H1 (cell line): ENCODE results near the gene SND1. TPM values are rescaled to one million over a fixed set of nuclear protein-coding genes. Genes with fewer than 3 reads are reported as not detected.

Experiments used
- CTCF ChIA-PET: fragments of 300-600 bp; sonication (Branson Sonifier 250); formaldehyde crosslinking; loops from one replicate; lab custom pipeline; 2021; ENCODE audit not compliant: partially characterized antibody; lab: Charles Lee
- POLR2A ChIA-PET: fragments of 300-600 bp; sonication (Branson Sonifier 250); formaldehyde crosslinking; loops from one replicate; lab custom pipeline; 2021; ENCODE audit warnings: inconsistent platforms; ENCODE audit not compliant: partially characterized antibody; lab: Charles Lee
- DNase-seq, 2 experiments: peaks; one replicate each; pipeline versions ENCODE4 v3.0.0 to v3.0.0-alpha.2; 2010 to 2022; ENCODE audit warnings: low spot score in 2 of 2, low read depth in 1 of 2, mixed read lengths in 1 of 2
- FAIRE-seq: peaks from 2 replicates; lab custom pipeline; 2011; peaks lifted over from hg19 to GRCh38; lab: Jason Lieb, UNC
- H2AFZ ChIP-seq: 2 replicates; pipeline ENCODE4 v1.8.1; 2012; ENCODE audit warnings: low read length, inconsistent platforms
- H2AK5ac ChIP-seq: 2 replicates; pipeline ENCODE4 v1.6.1; 2013; ENCODE audit warnings: low read depth, low read length
- H2BK120ac ChIP-seq: replicated peaks from 2 replicates; pipeline ENCODE3; 2013; ENCODE audit warnings: low read depth, low read length, inconsistent platforms
- H2BK12ac ChIP-seq: 2 replicates; pipeline ENCODE4 v1.6.1; 2013; ENCODE audit warnings: low read depth, low read length
- H2BK15ac ChIP-seq: 2 replicates; pipeline ENCODE4 v1.6.1; 2013; ENCODE audit warnings: low read length
- H2BK20ac ChIP-seq: 2 replicates; pipeline ENCODE4 v1.6.1; 2013; ENCODE audit warnings: low read length
- H2BK5ac ChIP-seq: 2 replicates; pipeline ENCODE4 v1.6.1; 2013; ENCODE audit warnings: low read depth, low read length
- H3K14ac ChIP-seq: 2 replicates; pipeline ENCODE4 v1.6.1; 2013; ENCODE audit warnings: inconsistent platforms; ENCODE audit not compliant: insufficient read length
- H3K18ac ChIP-seq: 2 replicates; pipeline ENCODE4 v1.6.1; 2013; ENCODE audit warnings: low read length; ENCODE audit errors: extremely low read depth
- H3K23ac ChIP-seq: 2 replicates; pipeline ENCODE4 v1.6.1; 2013; ENCODE audit warnings: inconsistent platforms; ENCODE audit not compliant: insufficient read length
- H3K23me2 ChIP-seq: 2 replicates; pipeline ENCODE4 v1.6.1; 2013; ENCODE audit warnings: low read depth, low read length
- H3K27ac ChIP-seq: 2 replicates; pipeline ENCODE4 v1.6.1; 2011; ENCODE audit warnings: low read depth, low read length, inconsistent platforms
- H3K27me3 ChIP-seq, 4 experiments: replicated peaks in 1 of 4; 1 replicate in 1 of 4; 2 replicates in 3 of 4; pipeline versions ENCODE4 v1.6.1 to v1.8.1; 2011 to 2013; ENCODE audit warnings: low read length in 3 of 4, mild to moderate bottlenecking in 3 of 4, inconsistent platforms in 2 of 4, mixed read lengths in 2 of 4, moderate library complexity in 1 of 4; ENCODE audit not compliant: control insufficient read depth in 3 of 4, insufficient read depth in 3 of 4; ENCODE audit errors: extremely low read depth in 1 of 4
- H3K36me3 ChIP-seq, 4 experiments: 2 replicates each; pipeline versions ENCODE4 v1.6.1 to v1.8.1; 2011 to 2013; ENCODE audit warnings: mild to moderate bottlenecking in 4 of 4, low read length in 3 of 4, moderate library complexity in 2 of 4, control low read depth in 1 of 4, inconsistent platforms in 1 of 4; ENCODE audit not compliant: insufficient read depth in 4 of 4, control insufficient read depth in 2 of 4
- H3K4ac ChIP-seq: replicated peaks from 2 replicates; pipeline ENCODE3; 2013; ENCODE audit warnings: low read length, low read depth, mixed read lengths, inconsistent platforms; ENCODE audit not compliant: insufficient read length
- H3K4me1 ChIP-seq, 4 experiments: replicated peaks in 1 of 4; 1 replicate in 1 of 4; 2 replicates in 3 of 4; pipeline versions ENCODE4 v1.6.1 to v1.8.1; 2011 to 2013; ENCODE audit warnings: low read length in 3 of 4, inconsistent platforms in 2 of 4, mixed read lengths in 1 of 4; ENCODE audit not compliant: insufficient read depth in 4 of 4, control insufficient read depth in 3 of 4
- H3K4me2 ChIP-seq, 2 experiments: 2 replicates each; pipeline versions ENCODE4 v1.6.1 to v1.8.1; 2011 to 2013; ENCODE audit warnings: low read depth in 2 of 2, low read length in 2 of 2, control low read depth in 1 of 2, inconsistent platforms in 1 of 2, mild to moderate bottlenecking in 1 of 2; ENCODE audit not compliant: insufficient read depth in 1 of 2
- H3K4me3 ChIP-seq, 4 experiments: fragments of 200-600, 300-600 bp in 1 of 4; sonication (generic), shearing (Covaris generic), sonication (Bioruptor Twin) in 1 of 4; 2 replicates each; pipeline versions ENCODE4 v1.5.1 to v1.8.1; 2011 to 2016; ENCODE audit warnings: low read length in 4 of 4, low read depth in 3 of 4, control low read depth in 2 of 4, inconsistent platforms in 2 of 4, mild to moderate bottlenecking in 2 of 4, mixed read lengths in 1 of 4, moderate library complexity in 1 of 4; ENCODE audit not compliant: insufficient read depth in 2 of 4; ENCODE audit errors: extremely low read depth in 1 of 4
- H3K56ac ChIP-seq: replicated peaks from 2 replicates; pipeline ENCODE3; 2013; ENCODE audit warnings: low read depth, mild to moderate bottlenecking, mixed read lengths, low read length, inconsistent platforms; ENCODE audit not compliant: insufficient read length
- H3K79me1 ChIP-seq: 2 replicates; pipeline ENCODE4 v1.6.1; 2013; ENCODE audit warnings: low read depth, low read length, control low read depth
- H3K79me2 ChIP-seq, 2 experiments: 2 replicates each; pipeline versions ENCODE4 v1.6.1 to v1.8.1; 2012 to 2013; ENCODE audit warnings: low read length in 2 of 2, mild to moderate bottlenecking in 2 of 2, inconsistent platforms in 1 of 2; ENCODE audit not compliant: insufficient read depth in 2 of 2, control insufficient read depth in 1 of 2
- H3K9ac ChIP-seq, 4 experiments: replicated peaks in 1 of 4; 1 replicate in 1 of 4; 2 replicates in 3 of 4; pipeline versions ENCODE4 v1.6.1 to v1.8.1; 2011 to 2013; ENCODE audit warnings: low read depth in 3 of 4, low read length in 3 of 4, control low read depth in 2 of 4, mild to moderate bottlenecking in 2 of 4, moderate library complexity in 2 of 4, inconsistent platforms in 1 of 4; ENCODE audit errors: extremely low read depth in 1 of 4
- H3K9me3 ChIP-seq, 2 experiments: 2 replicates each; pipeline versions ENCODE4 v1.6.1 to v1.8.1; 2012 to 2013; ENCODE audit warnings: mild to moderate bottlenecking in 2 of 2, moderate library complexity in 2 of 2, control low read depth in 1 of 2, inconsistent platforms in 1 of 2, low read depth in 1 of 2, low read length in 1 of 2, mixed read lengths in 1 of 2; ENCODE audit not compliant: insufficient read depth in 2 of 2
- H4K20me1 ChIP-seq, 2 experiments: replicated peaks in 1 of 2; 2 replicates each; pipeline versions ENCODE3 to v1.8.1; 2011 to 2013; ENCODE audit warnings: inconsistent platforms in 2 of 2, low read length in 2 of 2, mild to moderate bottlenecking in 1 of 2; ENCODE audit not compliant: insufficient read depth in 2 of 2, control insufficient read depth in 1 of 2
- H4K5ac ChIP-seq: 2 replicates; pipeline ENCODE4 v1.6.1; 2013; ENCODE audit warnings: low read length, low read depth, mixed read lengths, inconsistent platforms; ENCODE audit not compliant: insufficient read length
- H4K8ac ChIP-seq: 2 replicates; pipeline ENCODE4 v1.8.0; 2013; ENCODE audit warnings: mild to moderate bottlenecking, moderate library complexity, low read length, inconsistent platforms; ENCODE audit not compliant: insufficient read depth; ENCODE audit errors: extremely low read depth
- H4K91ac ChIP-seq: replicated peaks from 2 replicates; pipeline ENCODE3; 2013; ENCODE audit warnings: low read length, mixed read lengths, inconsistent platforms; ENCODE audit not compliant: insufficient read length
- GABPA ChIP-seq: IDR thresholded peaks from 2 replicates; pipeline ENCODE4 v1.6.1; 2011; ENCODE audit warnings: mild to moderate bottlenecking, low read length, moderate library complexity, borderline replicate concordance; ENCODE audit not compliant: insufficient read depth
- NANOG ChIP-seq: IDR thresholded peaks from 2 replicates; pipeline ENCODE4 v1.6.1; 2011; ENCODE audit warnings: low read length, low read depth, mild to moderate bottlenecking, inconsistent platforms; ENCODE audit not compliant: insufficient read depth, poor library complexity, severe bottlenecking
- WGBS, 2 experiments: shearing (Covaris generic) in 1 of 2; methylation state at CpG; one replicate each; pipeline versions ENCODE4 v1.1.6 to v1.1.7; 2013 to 2015; ENCODE audit warnings: low lambda C conversion rate in 2 of 2, mixed read lengths in 2 of 2, inconsistent platforms in 1 of 2, low coverage in 1 of 2, missing lambda C conversion rate in 1 of 2; ENCODE audit not compliant: insufficient replicate concordance in 2 of 2, insufficient coverage in 1 of 2, insufficient read length in 1 of 2; ENCODE audit errors: extremely low coverage in 1 of 2, missing lambda C conversion rate in 1 of 2; 5-methylcytosine and 5-hydroxymethylcytosine counted together
- polyA plus RNA-seq, 7 experiments: library from polyadenylated mRNA; depleted of rRNA in 3 of 7; stranded (reverse) in 5 of 7; unstranded in 2 of 7; fragments of >200 nt in 5 of 7; fragments of 200-250 nt in 2 of 7; gene quantifications; 1 replicate in 5 of 7; 2 replicates in 1 of 7; 4 replicates in 1 of 7; pipeline versions ENCODE4 v1.2.1 to v1.2.3, GENCODE V29; 2011 to 2013; ENCODE audit warnings: missing spikeins in 2 of 7, mixed read lengths in 2 of 7
- total RNA-seq: library from RNA; stranded (reverse); fragmentation: NEBNext Ultra II Directional; extraction: Animal tissue kit (Norgen Biotek cat#: 25700); gene quantifications from 2 replicates; pipeline ENCODE4 v1.2.1, GENCODE V29; 2021

Gene SND1
- total and polyA plus RNA-seq, 2 of the 8 experiments (the other 6 are each of a cell fraction or from before 2014, with no cell fraction given) = 122 to 290 TPM

GRCh38 chr7:128131731-128132130 is 479.7 kb downstream of the SND1 start:
- no peak overlapping the region for H2BK12ac ChIP-seq
- no peak overlapping the region for H3K4ac ChIP-seq
- H3K4me3 ChIP-seq = no peak overlapping the region
- H3K4me1 ChIP-seq = peaks cover 0 to 4% (median 2%) of the 10 kb centered on the region in 4 experiments; a peak in 2 of 7 replicates
- FAIRE-seq = no peak
- H3K9me3 ChIP-seq = no peaks in the 10 kb centered on the region
- H4K5ac ChIP-seq = no peak overlapping the region
- no peak overlapping the region for H4K91ac ChIP-seq
- TF ChIP-seq NANOG = no peak
- no peak for TF ChIP-seq GABPA
- 77% methylated on average over 4 of the region's 4 CpGs; no CpG with 5 or more reads in 1 of the 2 experiments for WGBS, 2 experiments
- peaks cover 9% of the 10 kb centered on the region; the same call in 1 of the 2 replicates for H3K23me2 ChIP-seq
- ChIA-PET CTCF (interaction anchor here (1.0 to 14.8 kb wide), 2 partner anchors 26 to 73 kb away, joined by 3 to 347 read pairs; no protein-coding TSS in a partner anchor), POLR2A (no interaction called here)
- no peak overlapping the region for H4K8ac ChIP-seq
- H3K27ac ChIP-seq = no peak overlapping the region
- no peak overlapping the region for H3K14ac ChIP-seq
- no peaks in the 10 kb centered on the region for H3K79me1 ChIP-seq
- no peak overlapping the region for H3K18ac ChIP-seq
- no peak overlapping the region for H2BK120ac ChIP-seq
- H3K27me3 ChIP-seq = peaks cover 5 to 29% (median 22%) of the 10 kb centered on the region in 4 experiments
- H4K20me1 ChIP-seq = no peaks in the 10 kb centered on the region
- H2AFZ ChIP-seq = no peak overlapping the region
- H2BK15ac ChIP-seq = no peak overlapping the region
- H2BK20ac ChIP-seq = no peak overlapping the region
- no peak for DNase-seq
- no peak overlapping the region for H3K56ac ChIP-seq
- no peak overlapping the region for H2BK5ac ChIP-seq
- H3K36me3 ChIP-seq = no peaks in the 10 kb centered on the region
- H3K23ac ChIP-seq = no peak overlapping the region
- no peak overlapping the region for H2AK5ac ChIP-seq
- no peak overlapping the region for H3K9ac ChIP-seq
- no peak overlapping the region for H3K4me2 ChIP-seq
- no peaks in the 10 kb centered on the region for H3K79me2 ChIP-seq
